Inferior parietal cortex (tissue), 1 donor: ENCODE data around the gene LTBP2.
"Not testable (repeated sequence)": the region's sequence is repeated elsewhere in the genome, so short reads cannot be mapped to it uniquely, and the experiment has no call there.

ENCODE experiments used
- DNase-seq: peaks from one replicate; pipeline ENCODE4 v3.0.0-alpha.2; 2016; ENCODE audit errors: extremely low spot score

Gene LTBP2

GRCh38 chr14:74551431-74552371 lies 60.3 kb downstream of the LTBP2 start:
- DNase-seq = no peak

GRCh38 chr14:74551001-74551400 lies 61.0 kb downstream of the LTBP2 start:
- DNase-seq = no peak

GRCh38 chr14:74550071-74550470 lies 62.0 kb downstream of the LTBP2 start:
- no peak for DNase-seq

- DNase-seq = no peak
Observed at GRCh38 chr14:74549588-74549987, 62.4 kb downstream of the LTBP2 start.

GRCh38 chr14:74548881-74549280 lies 63.2 kb downstream of the LTBP2 start:
- no peak for DNase-seq

- DNase-seq = no peak
Observed at GRCh38 chr14:74547331-74547927, 64.6 kb downstream of the LTBP2 start.

- DNase-seq = no peak
Observed at GRCh38 chr14:74546416-74546815, 65.6 kb downstream of the LTBP2 start.

- no peak for DNase-seq
Observed at GRCh38 chr14:74545386-74545785, 66.7 kb downstream of the LTBP2 start.

- DNase-seq = no peak
Observed at GRCh38 chr14:74543771-74544438, 68.1 kb downstream of the LTBP2 start.

- no peak for DNase-seq
Observed at GRCh38 chr14:74542056-74542685, 69.9 kb downstream of the LTBP2 start.

GRCh38 chr14:74541225-74541624 lies 70.8 kb downstream of the LTBP2 start:
- no peak for DNase-seq

GRCh38 chr14:74539503-74539902 lies 72.5 kb downstream of the LTBP2 start:
- DNase-seq = no peak

- DNase-seq = no peak
Observed at GRCh38 chr14:74538411-74539391, 73.3 kb downstream of the LTBP2 start.

GRCh38 chr14:74536336-74536735 lies 75.7 kb downstream of the LTBP2 start:
- DNase-seq = not testable (repeated sequence)

- DNase-seq = no peak
Observed at GRCh38 chr14:74535756-74536325, 76.2 kb downstream of the LTBP2 start.

- DNase-seq = no peak
Observed at GRCh38 chr14:74533576-74533975, 78.5 kb downstream of the LTBP2 start.

- no peak for DNase-seq
Observed at GRCh38 chr14:74532246-74532645, 79.8 kb downstream of the LTBP2 start.

GRCh38 chr14:74531467-74531866 lies 80.6 kb downstream of the LTBP2 start:
- no peak for DNase-seq

GRCh38 chr14:74531006-74531405 lies 81.0 kb downstream of the LTBP2 start:
- DNase-seq = no peak

GRCh38 chr14:74528886-74529285 lies 83.2 kb downstream of the LTBP2 start:
- DNase-seq = no peak

GRCh38 chr14:74528406-74528805 lies 83.6 kb downstream of the LTBP2 start:
- no peak for DNase-seq
